Thyroid gland (tissue), 4 donors: ENCODE results near the gene VAT1L.

Experiments
- POLR2A ChIP-seq, 2 donors: fragments of 450-650 bp; IDR thresholded peaks; one replicate each; pipeline ENCODE4 v1.6.1; 2017; ENCODE audit warnings: antibody characterized with exemption in 2 of 2, mild to moderate bottlenecking in 2 of 2, moderate library complexity in 1 of 2
- TF ChIP-seq, protein P1 (sequence below), 6 experiments: fragments of 200-600 bp in 3 of 6; fragments of 450-650 bp in 3 of 6; sonication (generic) in 3 of 6; IDR thresholded peaks; one replicate each; pipeline ENCODE4 v1.5.1; 2016 to 2019; ENCODE audit warnings: antibody characterized with exemption in 6 of 6, mild to moderate bottlenecking in 2 of 6, inconsistent platforms in 1 of 6, moderate library complexity in 1 of 6

DNA sequence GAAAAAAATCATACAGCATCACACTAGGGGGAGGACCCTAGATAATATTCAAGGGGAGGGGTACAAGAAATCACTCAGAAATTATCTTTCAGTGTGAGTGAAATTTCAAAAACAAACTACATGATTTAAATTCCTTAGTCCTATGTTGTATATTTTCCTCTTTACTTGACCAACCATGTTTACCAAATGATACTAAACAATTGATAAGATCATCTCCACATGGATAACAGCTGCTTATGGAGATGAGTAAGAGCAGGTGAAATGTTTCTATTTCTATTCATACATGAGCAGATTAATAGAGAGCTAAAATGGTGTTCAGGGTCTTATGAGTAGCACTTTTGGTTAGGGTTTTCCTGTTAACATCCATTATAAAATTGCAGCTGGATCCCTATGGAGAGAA, 7.3 kb upstream of the VAT1L start:
- TF ChIP-seq, protein P1, sequence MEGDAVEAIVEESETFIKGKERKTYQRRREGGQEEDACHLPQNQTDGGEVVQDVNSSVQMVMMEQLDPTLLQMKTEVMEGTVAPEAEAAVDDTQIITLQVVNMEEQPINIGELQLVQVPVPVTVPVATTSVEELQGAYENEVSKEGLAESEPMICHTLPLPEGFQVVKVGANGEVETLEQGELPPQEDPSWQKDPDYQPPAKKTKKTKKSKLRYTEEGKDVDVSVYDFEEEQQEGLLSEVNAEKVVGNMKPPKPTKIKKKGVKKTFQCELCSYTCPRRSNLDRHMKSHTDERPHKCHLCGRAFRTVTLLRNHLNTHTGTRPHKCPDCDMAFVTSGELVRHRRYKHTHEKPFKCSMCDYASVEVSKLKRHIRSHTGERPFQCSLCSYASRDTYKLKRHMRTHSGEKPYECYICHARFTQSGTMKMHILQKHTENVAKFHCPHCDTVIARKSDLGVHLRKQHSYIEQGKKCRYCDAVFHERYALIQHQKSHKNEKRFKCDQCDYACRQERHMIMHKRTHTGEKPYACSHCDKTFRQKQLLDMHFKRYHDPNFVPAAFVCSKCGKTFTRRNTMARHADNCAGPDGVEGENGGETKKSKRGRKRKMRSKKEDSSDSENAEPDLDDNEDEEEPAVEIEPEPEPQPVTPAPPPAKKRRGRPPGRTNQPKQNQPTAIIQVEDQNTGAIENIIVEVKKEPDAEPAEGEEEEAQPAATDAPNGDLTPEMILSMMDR (IDR thresholded peaks at IDR 0.05), result no peak
- TF ChIP-seq POLR2A (IDR thresholded peaks at IDR 0.05), result no peak
